SK-N-SH treated with all-trans-retinoic acid at 6 μM for 48 hours (cell line): Measurements from ENCODE around the gene SUSD3.

Source experiments
- ATAC-seq: fragments of 200-7000 bp; cut with Tn5 transposase; 3 replicates; pipeline ENCODE4 v1.9.1; 2020; ENCODE audit warnings: mild to moderate bottlenecking, moderate library complexity
- ARNTL ChIP-seq: fragments of 450-650 bp; formaldehyde crosslinking; IDR thresholded peaks from 2 replicates; pipeline ENCODE4 v1.5.0; 2020; ENCODE audit warnings: low read depth, mild to moderate bottlenecking, moderate library complexity, borderline replicate concordance
- BACH2 ChIP-seq: fragments of 250-450 bp; sonication (Bioruptor Pico); IDR thresholded peaks from 2 replicates; pipeline ENCODE4 v1.9.0; 2021; ENCODE audit warnings: mild to moderate bottlenecking, borderline replicate concordance
- CSDC2 ChIP-seq: fragments of 250-450 bp; sonication (Bioruptor Pico); IDR thresholded peaks from 2 replicates; pipeline ENCODE4 v1.5.0; 2020; ENCODE audit warnings: mild to moderate bottlenecking, moderate library complexity
- ESRRG ChIP-seq: fragments of 250-450 bp; sonication (Bioruptor Pico); IDR thresholded peaks from 2 replicates; pipeline ENCODE4 v1.6.1; 2021; ENCODE audit warnings: mild to moderate bottlenecking
- GLIS3 ChIP-seq: fragments of 250-450 bp; sonication (Bioruptor Pico); IDR thresholded peaks from 2 replicates; pipeline ENCODE4 v1.5.0; 2020; ENCODE audit warnings: mild to moderate bottlenecking, moderate library complexity
- ISL1 ChIP-seq: fragments of 250-450 bp; sonication (Bioruptor Pico); IDR thresholded peaks from 2 replicates; pipeline ENCODE4 v2.1.2; 2022; ENCODE audit warnings: mild to moderate bottlenecking, moderate library complexity
- OSR1 ChIP-seq: fragments of 250-450 bp; sonication (Bioruptor Pico); IDR thresholded peaks from 2 replicates; pipeline ENCODE4 v1.8.0; 2022; ENCODE audit warnings: moderate library complexity, mild to moderate bottlenecking, inconsistent platforms
- PATZ1 ChIP-seq: fragments of 250-450 bp; sonication (Bioruptor Pico); IDR thresholded peaks from 2 replicates; pipeline ENCODE4 v1.8.0; 2020; ENCODE audit warnings: mild to moderate bottlenecking, moderate library complexity, borderline replicate concordance
- POU6F1 ChIP-seq: fragments of 250-450 bp; sonication (Bioruptor Pico); IDR thresholded peaks from 2 replicates; pipeline ENCODE4 v1.8.0; 2021; ENCODE audit warnings: low read depth, mild to moderate bottlenecking, moderate library complexity, borderline replicate concordance
- PPARA ChIP-seq: fragments of 250-450 bp; sonication (Bioruptor Pico); IDR thresholded peaks from 2 replicates; pipeline ENCODE4 v1.5.0; 2020; ENCODE audit warnings: mild to moderate bottlenecking, borderline replicate concordance
- RARB ChIP-seq: fragments of 250-450 bp; sonication (Bioruptor Pico); IDR thresholded peaks from 2 replicates; pipeline ENCODE4 v1.8.0; 2021; ENCODE audit warnings: mild to moderate bottlenecking, moderate library complexity
- SNAI2 ChIP-seq: fragments of 250-450 bp; sonication (Bioruptor Pico); IDR thresholded peaks from 2 replicates; pipeline ENCODE4 v1.5.0; 2020; ENCODE audit warnings: mild to moderate bottlenecking, moderate library complexity
- TOX ChIP-seq: fragments of 250-450 bp; sonication (Bioruptor Pico); IDR thresholded peaks from 2 replicates; pipeline ENCODE4 v1.8.0; 2021; ENCODE audit warnings: mild to moderate bottlenecking, moderate library complexity, borderline replicate concordance
- TSHZ2 ChIP-seq: fragments of 250-450 bp; sonication (Bioruptor Pico); IDR thresholded peaks from 2 replicates; pipeline ENCODE4 v1.5.0; 2020; ENCODE audit warnings: mild to moderate bottlenecking, moderate library complexity
- ZC3H10 ChIP-seq: fragments of 250-450 bp; sonication (Bioruptor Pico); IDR thresholded peaks from 2 replicates; pipeline ENCODE4 v1.5.1; 2021; ENCODE audit warnings: mild to moderate bottlenecking, moderate library complexity
- ZFP3 ChIP-seq: fragments of 250-450 bp; sonication (Bioruptor Pico); IDR thresholded peaks from 2 replicates; pipeline ENCODE4 v1.5.0; 2020; ENCODE audit warnings: mild to moderate bottlenecking, moderate library complexity
- ZFP30 ChIP-seq: fragments of 450-650 bp; formaldehyde crosslinking; IDR thresholded peaks from 2 replicates; pipeline ENCODE4 v1.5.0; 2022; ENCODE audit warnings: mild to moderate bottlenecking, moderate library complexity
- ZNF565 ChIP-seq: fragments of 450-650 bp; formaldehyde crosslinking; conservative IDR thresholded peaks from 2 replicates; pipeline ENCODE4 v1.5.0; 2020; ENCODE audit warnings: low read depth, mild to moderate bottlenecking, moderate library complexity
- ZNF70 ChIP-seq: fragments of 450-650 bp; formaldehyde crosslinking; IDR thresholded peaks from 2 replicates; pipeline ENCODE4 v1.5.0; 2020; ENCODE audit warnings: mild to moderate bottlenecking, moderate library complexity
- TF ChIP-seq, protein P1 (sequence below): fragments of 250-450 bp; sonication (Bioruptor Pico); IDR thresholded peaks from 2 replicates; pipeline ENCODE4 v1.5.1; 2021; ENCODE audit warnings: mild to moderate bottlenecking, moderate library complexity
- TF ChIP-seq, protein P2 (sequence below): fragments of 250-450 bp; sonication (Bioruptor Pico); IDR thresholded peaks from 2 replicates; pipeline ENCODE4 v1.5.1; 2020; ENCODE audit warnings: low read depth, mild to moderate bottlenecking, moderate library complexity

The SUSD3 gene

DNA sequence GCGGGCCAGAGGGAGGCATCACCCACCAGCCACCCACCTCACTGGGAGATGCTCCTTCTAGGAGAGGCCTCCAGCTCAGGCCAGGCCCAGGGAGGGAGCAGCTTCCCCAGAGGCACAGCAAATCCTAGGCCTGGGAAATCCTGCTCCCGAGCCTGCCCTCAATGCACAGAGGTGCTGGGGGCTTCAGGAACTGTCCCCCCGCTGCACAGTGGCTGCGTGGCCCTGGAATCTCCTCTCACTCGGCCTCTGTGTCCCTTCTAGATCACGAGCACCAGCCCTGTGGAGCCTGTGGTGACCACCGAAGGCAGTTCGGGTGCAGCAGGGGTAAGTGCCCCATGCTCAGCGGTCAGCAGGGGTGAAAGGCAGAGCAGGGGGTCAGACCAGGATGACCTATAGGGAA is 36.4 kb upstream of the SUSD3 start:
- ATAC-seq = no peak
- no peak for TF ChIP-seq ZFP3
- TF ChIP-seq ISL1 = no peak
- no peak for TF ChIP-seq PATZ1 (CRISPR knock-in tag)
- TF ChIP-seq, all 23 proteins: peak for 0

- TF ChIP-seq, protein P1, sequence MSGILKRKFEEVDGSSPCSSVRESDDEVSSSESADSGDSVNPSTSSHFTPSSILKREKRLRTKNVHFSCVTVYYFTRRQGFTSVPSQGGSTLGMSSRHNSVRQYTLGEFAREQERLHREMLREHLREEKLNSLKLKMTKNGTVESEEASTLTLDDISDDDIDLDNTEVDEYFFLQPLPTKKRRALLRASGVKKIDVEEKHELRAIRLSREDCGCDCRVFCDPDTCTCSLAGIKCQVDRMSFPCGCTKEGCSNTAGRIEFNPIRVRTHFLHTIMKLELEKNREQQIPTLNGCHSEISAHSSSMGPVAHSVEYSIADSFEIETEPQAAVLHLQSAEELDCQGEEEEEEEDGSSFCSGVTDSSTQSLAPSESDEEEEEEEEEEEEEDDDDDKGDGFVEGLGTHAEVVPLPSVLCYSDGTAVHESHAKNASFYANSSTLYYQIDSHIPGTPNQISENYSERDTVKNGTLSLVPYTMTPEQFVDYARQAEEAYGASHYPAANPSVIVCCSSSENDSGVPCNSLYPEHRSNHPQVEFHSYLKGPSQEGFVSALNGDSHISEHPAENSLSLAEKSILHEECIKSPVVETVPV = no peak
- no peak for TF ChIP-seq RARB (CRISPR knock-in tag)
- no peak for ATAC-seq
Measured at GRCh38 chr9:93022721-93023520, 35.6 kb upstream of the SUSD3 start.

DNA sequence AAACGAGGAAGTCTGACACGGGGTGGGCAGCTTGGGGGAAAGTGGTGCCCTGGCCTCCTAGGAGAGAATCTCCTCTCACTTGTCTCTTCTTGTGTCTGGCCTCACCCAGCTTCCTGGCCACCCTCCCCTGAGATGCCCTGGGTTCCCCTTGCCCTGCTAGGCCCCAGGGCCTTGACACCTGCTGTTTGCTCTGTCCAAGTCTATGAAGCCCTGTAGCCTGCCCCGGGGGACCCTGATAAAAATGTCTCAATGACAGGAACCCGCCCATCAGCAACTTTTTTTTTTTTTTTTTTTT is 35.0 kb upstream of the SUSD3 start:
- TF ChIP-seq OSR1 = no peak
- no peak for TF ChIP-seq PPARA (CRISPR knock-in tag)
- no peak for TF ChIP-seq PATZ1 (CRISPR knock-in tag)
- no peak for TF ChIP-seq ZFP3
- TF ChIP-seq POU6F1 = no peak
- no peak for TF ChIP-seq ARNTL (CRISPR knock-in tag)
- no peak for TF ChIP-seq ZC3H10
- TF ChIP-seq GLIS3 (CRISPR knock-in tag) = no peak
- TF ChIP-seq, protein P1 = no peak
- TF ChIP-seq ZNF70 (CRISPR knock-in tag) = no peak
- no peak for TF ChIP-seq ZNF565
- no peak for TF ChIP-seq TSHZ2 (CRISPR knock-in tag)
- TF ChIP-seq CSDC2 = no peak
- TF ChIP-seq ZFP30 (CRISPR knock-in tag) = no peak
- no peak for TF ChIP-seq BACH2 (CRISPR knock-in tag)
- ATAC-seq = no peak

GRCh38 chr9:93024646-93024910 is 33.9 kb upstream of the SUSD3 start:
- ATAC-seq = no peak
- TF ChIP-seq, protein P2, sequence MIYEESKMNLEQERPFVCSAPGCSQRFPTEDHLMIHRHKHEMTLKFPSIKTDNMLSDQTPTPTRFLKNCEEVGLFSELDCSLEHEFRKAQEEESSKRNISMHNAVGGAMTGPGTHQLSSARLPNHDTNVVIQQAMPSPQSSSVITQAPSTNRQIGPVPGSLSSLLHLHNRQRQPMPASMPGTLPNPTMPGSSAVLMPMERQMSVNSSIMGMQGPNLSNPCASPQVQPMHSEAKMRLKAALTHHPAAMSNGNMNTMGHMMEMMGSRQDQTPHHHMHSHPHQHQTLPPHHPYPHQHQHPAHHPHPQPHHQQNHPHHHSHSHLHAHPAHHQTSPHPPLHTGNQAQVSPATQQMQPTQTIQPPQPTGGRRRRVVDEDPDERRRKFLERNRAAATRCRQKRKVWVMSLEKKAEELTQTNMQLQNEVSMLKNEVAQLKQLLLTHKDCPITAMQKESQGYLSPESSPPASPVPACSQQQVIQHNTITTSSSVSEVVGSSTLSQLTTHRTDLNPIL (CRISPR knock-in tag) = no peak
- TF ChIP-seq ZNF565 = no peak
- no peak for TF ChIP-seq ZFP30 (CRISPR knock-in tag)
- TF ChIP-seq ESRRG (CRISPR knock-in tag) = no peak
- TF ChIP-seq BACH2 (CRISPR knock-in tag) = no peak
- TF ChIP-seq RARB (CRISPR knock-in tag) = no peak
- no peak for TF ChIP-seq GLIS3 (CRISPR knock-in tag)
- no peak for TF ChIP-seq ZC3H10
- no peak for TF ChIP-seq TSHZ2 (CRISPR knock-in tag)
- no peak for TF ChIP-seq SNAI2
- TF ChIP-seq TOX = no peak
